ENCODE data around the gene GAB2. TPM values are rescaled to one million over a fixed set of nuclear protein-coding genes. Genes with fewer than 3 reads are reported as not detected.

GAB2 gene
- total RNA-seq, 4 donors from 2014 or later: 23.3 to 65.6 (median 58.8) TPM

- TF ChIP-seq CTCF (IDR thresholded peaks at IDR 0.05; ENCODE audit: low read depth): no peak
Observed at GRCh38 chr11:78304201-78304600, 113.4 kb downstream of the GAB2 start.

DNA sequence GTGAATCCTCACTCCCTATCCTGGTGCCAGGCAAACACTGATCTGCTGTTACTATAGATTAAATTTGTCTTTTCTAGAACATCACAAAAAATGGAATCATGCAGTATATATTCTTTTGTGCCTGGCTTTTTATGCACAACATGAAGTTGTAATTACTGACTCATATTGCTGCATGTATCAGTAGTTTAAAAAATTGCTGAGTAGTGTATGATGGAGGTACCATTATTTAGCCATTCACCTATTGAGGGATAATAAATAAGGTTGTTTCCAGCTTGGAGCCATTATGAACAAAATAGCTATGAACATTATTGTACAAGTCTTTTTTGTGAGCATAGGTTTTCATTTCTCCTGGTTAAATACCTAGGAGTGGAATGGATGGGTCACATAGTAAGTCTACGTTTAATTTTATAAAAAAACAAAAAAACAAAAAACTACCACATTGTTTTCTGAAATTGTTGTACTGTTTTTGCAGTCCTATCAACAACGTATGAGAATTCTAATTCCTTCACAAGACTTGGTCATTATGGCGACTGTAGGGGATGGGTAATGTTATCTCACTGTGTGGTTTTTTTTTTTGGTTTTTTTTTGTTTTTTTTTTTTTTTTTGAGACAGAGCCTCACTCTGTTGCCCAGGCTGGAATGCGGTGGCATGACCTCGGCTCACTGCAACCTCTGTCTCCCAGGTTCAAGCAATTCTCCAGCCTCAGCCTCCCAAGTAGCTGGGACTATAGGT is 117.3 kb downstream of the GAB2 start:
- TF ChIP-seq CTCF (IDR thresholded peaks at IDR 0.05; ENCODE audit: low read depth): no peak

GRCh38 chr11:78299000-78299710 is 118.5 kb downstream of the GAB2 start:
- no peak for TF ChIP-seq CTCF (IDR thresholded peaks at IDR 0.05; ENCODE audit: low read depth)

DNA sequence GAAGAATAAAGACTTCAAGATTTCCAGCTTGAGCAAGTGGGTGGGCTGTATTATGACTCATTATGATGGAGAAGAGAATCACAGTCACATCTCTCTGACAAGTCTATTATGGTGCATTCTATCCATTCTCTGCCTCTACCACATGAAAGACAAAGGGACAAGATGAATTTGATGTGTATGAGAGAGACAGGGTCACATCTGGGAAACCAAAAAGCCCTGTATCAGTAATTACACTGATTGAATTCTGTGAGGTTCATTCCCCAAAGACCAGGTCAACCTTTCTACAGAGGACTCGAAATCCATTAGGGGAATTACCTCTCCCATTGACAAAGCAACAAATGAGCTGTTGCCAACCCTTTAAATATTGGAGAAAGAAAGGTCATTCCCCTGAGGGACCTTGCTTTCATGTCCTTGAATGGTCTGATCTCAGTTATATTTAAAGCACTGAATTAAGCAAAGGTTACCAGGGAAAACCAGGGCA is 119.3 kb downstream of the GAB2 start:
- TF ChIP-seq CTCF (IDR thresholded peaks at IDR 0.05; ENCODE audit: low read depth): no peak

GRCh38 chr11:78295991-78296930 is 121.4 kb downstream of the GAB2 start:
- no peak for TF ChIP-seq CTCF (IDR thresholded peaks at IDR 0.05; ENCODE audit: low read depth)

- no peak for TF ChIP-seq CTCF (IDR thresholded peaks at IDR 0.05; ENCODE audit: low read depth)
Observed at GRCh38 chr11:78295347-78295746, 122.3 kb downstream of the GAB2 start.

All from subcutaneous adipose tissue (tissue), 4 donors.